Fibroblast of lung (primary cell): ENCODE results near the gene CSH2. TPM values are rescaled to one million over a fixed set of nuclear protein-coding genes. Genes with fewer than 3 reads are reported as not detected.
"Not testable (repeated sequence)": the region's sequence is repeated elsewhere in the genome, so short reads cannot be mapped to it uniquely, and the experiment has no call there.

Source experiments
- DNase-seq, 2 donors: peaks; one replicate each; pipeline versions ENCODE4 v3.0.0 to v3.0.0-alpha.2; 2010; ENCODE audit warnings: low read depth in 2 of 2
- H2AFZ ChIP-seq: 2 replicates; pipeline ENCODE4 v1.5.1; 2012; ENCODE audit warnings: low read length, control low read depth, inconsistent platforms
- H3K27ac ChIP-seq: 2 replicates; pipeline ENCODE4 v1.5.1; 2011; ENCODE audit warnings: low read length, control low read depth; ENCODE audit not compliant: insufficient read depth
- H3K27me3 ChIP-seq: 2 replicates; pipeline ENCODE4 v1.5.1; 2011; ENCODE audit warnings: mild to moderate bottlenecking, low read length; ENCODE audit not compliant: control insufficient read depth, insufficient read depth
- H3K36me3 ChIP-seq: 2 replicates; pipeline ENCODE4 v1.5.1; 2011; ENCODE audit warnings: low read length; ENCODE audit not compliant: control insufficient read depth, insufficient read depth
- H3K4me1 ChIP-seq: 2 replicates; pipeline ENCODE4 v1.5.1; 2011; ENCODE audit warnings: low read length; ENCODE audit not compliant: control insufficient read depth, insufficient read depth; ENCODE audit errors: extremely low read depth
- H3K4me2 ChIP-seq: 2 replicates; pipeline ENCODE4 v1.5.1; 2011; ENCODE audit warnings: low read length, control low read depth; ENCODE audit not compliant: insufficient read depth; ENCODE audit errors: extremely low read depth
- H3K4me3 ChIP-seq, 4 experiments: fragments of 200-600 bp in 1 of 4; sonication (generic) in 1 of 4; replicated peaks in 1 of 4; 2 replicates each; pipeline ENCODE4 v1.5.1; 2011 to 2016; ENCODE audit warnings: low read length in 4 of 4, low read depth in 3 of 4, mild to moderate bottlenecking in 3 of 4, control low read depth in 2 of 4, inconsistent platforms in 1 of 4, mixed read lengths in 1 of 4; ENCODE audit not compliant: insufficient read depth in 1 of 4; ENCODE audit errors: control extremely low read depth in 1 of 4
- H3K79me2 ChIP-seq: 2 replicates; pipeline ENCODE4 v1.5.1; 2012; ENCODE audit warnings: mild to moderate bottlenecking, low read length, inconsistent platforms; ENCODE audit not compliant: control insufficient read depth, insufficient read depth
- H3K9ac ChIP-seq: 2 replicates; pipeline ENCODE4 v1.5.1; 2011; ENCODE audit warnings: mild to moderate bottlenecking, low read length, control low read depth; ENCODE audit not compliant: insufficient read depth
- H3K9me3 ChIP-seq: 2 replicates; pipeline ENCODE4 v1.5.1; 2012; ENCODE audit warnings: low read depth, low read length; ENCODE audit not compliant: control insufficient read depth, insufficient read depth
- H4K20me1 ChIP-seq: 2 replicates; pipeline ENCODE4 v1.5.1; 2011; ENCODE audit warnings: low read length; ENCODE audit not compliant: control insufficient read depth, insufficient read depth; ENCODE audit errors: extremely low read depth
- EZH2 ChIP-seq: IDR thresholded peaks from 2 replicates; pipeline ENCODE4 v1.5.1; 2012; ENCODE audit warnings: low read length, control low read depth, mild to moderate bottlenecking; ENCODE audit errors: missing control alignments
- polyA minus RNA-seq: library from RNA; depleted of rRNA, polyadenylated mRNA; stranded (reverse); fragments of >200 nt; gene quantifications from 2 replicates; pipeline ENCODE4 v1.2.3, GENCODE V29; 2011; ENCODE audit warnings: low replicate concordance
- polyA plus RNA-seq, 2 donors: library from polyadenylated mRNA; depleted of rRNA in 1 of 2; stranded (reverse) in 1 of 2; unstranded in 1 of 2; fragments of >200 nt; gene quantifications; 2 replicates each; pipeline ENCODE4 v1.2.1, GENCODE V29; 2011 to 2012; ENCODE audit warnings: missing spikeins in 1 of 2
- total RNA-seq: library from RNA; depleted of rRNA; stranded (reverse); fragments of >200 nt; gene quantifications from 2 replicates; pipeline ENCODE4 v1.2.1, GENCODE V29; 2014
- TF ChIP-seq, protein P1 (sequence below), 2 donors: IDR thresholded peaks in 1 of 2; conservative IDR thresholded peaks in 1 of 2; 1 replicate in 1 of 2; 2 replicates in 1 of 2; pipeline ENCODE4 v1.5.1; 2011 to 2012; ENCODE audit warnings: low read length in 2 of 2, control low read depth in 1 of 2, inconsistent platforms in 1 of 2, low read depth in 1 of 2, mild to moderate bottlenecking in 1 of 2

Gene CSH2
- total RNA-seq (not detected in 2 replicates), polyA plus RNA-seq (not detected in 2 replicates), polyA minus RNA-seq (not detected in 2 replicates)
- not detected in 2 replicates for polyA plus RNA-seq (2012)

DNA sequence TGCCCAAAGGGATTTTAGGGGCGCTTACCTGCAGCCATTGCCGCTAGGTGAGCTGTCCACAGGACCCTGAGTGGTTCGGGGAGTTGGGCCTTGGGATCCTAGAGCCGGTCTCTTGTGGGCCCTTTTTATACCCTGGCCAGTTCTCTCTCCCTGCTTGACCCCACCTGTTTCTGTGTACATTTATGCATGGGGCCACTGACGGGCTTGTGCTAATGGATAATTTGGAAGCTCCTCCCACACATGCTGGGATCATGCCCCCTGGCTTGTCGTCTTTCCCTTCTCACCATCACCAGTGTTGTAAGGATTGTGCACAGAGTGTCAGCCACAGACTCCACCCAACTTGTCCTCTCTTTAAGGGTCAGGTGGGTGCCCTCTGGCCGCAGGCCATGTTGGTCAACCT, at the start of gene CSH2:
Gene CSH2 (minus strand): TSS at position 101 of the 400 bp plus-strand sequence. CDS start 63 bp downstream, at position 38.
- H3K27ac ChIP-seq, H3K4me2 ChIP-seq, H3K4me3 ChIP-seq, H3K27me3 ChIP-seq, H4K20me1 ChIP-seq, H3K9me3 ChIP-seq, H2AFZ ChIP-seq, H3K9ac ChIP-seq, H3K4me1 ChIP-seq, H3K79me2 ChIP-seq, H3K36me3 ChIP-seq, DNase-seq: not testable (repeated sequence)

DNA sequence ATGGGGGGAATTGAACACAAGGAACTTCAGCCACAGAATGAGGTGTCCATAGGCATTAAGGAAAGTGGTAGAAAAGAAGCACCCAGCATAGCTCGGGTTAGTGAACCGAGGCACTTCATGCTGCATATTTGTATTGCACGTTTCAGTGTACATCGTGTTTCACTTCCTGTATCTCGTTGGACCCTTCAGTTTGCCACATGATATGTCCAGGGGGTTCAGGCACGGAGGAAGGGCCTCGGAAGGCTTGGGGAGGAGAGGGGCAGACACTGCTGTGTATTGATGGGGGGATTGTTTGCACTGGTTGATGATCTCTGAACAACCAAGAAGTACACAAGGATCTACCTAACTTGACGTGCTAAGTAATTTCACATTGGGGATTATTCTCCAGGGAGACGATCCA, 48.9 kb upstream of the CSH2 start:
- H3K79me2 ChIP-seq = not testable (repeated sequence)

DNA sequence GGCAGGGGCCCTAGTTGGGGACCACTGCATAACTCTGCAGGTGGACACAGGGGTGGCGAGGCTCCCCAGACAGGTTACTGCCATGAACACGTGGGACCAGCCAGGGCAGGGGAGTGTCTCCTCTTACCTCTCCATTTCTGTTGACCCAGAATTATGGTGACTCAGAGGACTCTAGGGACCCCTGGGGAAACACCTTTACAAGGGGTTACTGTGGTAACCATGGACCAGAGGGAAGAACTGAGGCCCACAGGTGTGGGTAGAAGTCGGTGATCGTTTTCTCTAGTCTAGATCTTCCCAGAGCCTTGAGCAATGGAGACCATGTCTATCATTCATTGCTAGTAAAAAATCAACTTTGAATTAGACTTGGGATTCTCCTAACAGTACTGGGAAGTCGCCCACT, 47.3 kb upstream of the CSH2 start:
- not testable (repeated sequence) for H4K20me1 ChIP-seq, H3K9ac ChIP-seq, H3K27me3 ChIP-seq, H3K27ac ChIP-seq, H3K79me2 ChIP-seq, H2AFZ ChIP-seq, H3K4me2 ChIP-seq, DNase-seq, H3K4me3 ChIP-seq, H3K4me1 ChIP-seq, H3K9me3 ChIP-seq, H3K36me3 ChIP-seq

More for the DNA sequence above, 48.9 kb upstream of the CSH2 start:
- not testable (repeated sequence) for DNase-seq, H3K9me3 ChIP-seq, H3K4me3 ChIP-seq, H3K27me3 ChIP-seq, H3K4me2 ChIP-seq, H3K4me1 ChIP-seq, H2AFZ ChIP-seq, H3K36me3 ChIP-seq, H3K27ac ChIP-seq, H4K20me1 ChIP-seq, H3K9ac ChIP-seq

DNA sequence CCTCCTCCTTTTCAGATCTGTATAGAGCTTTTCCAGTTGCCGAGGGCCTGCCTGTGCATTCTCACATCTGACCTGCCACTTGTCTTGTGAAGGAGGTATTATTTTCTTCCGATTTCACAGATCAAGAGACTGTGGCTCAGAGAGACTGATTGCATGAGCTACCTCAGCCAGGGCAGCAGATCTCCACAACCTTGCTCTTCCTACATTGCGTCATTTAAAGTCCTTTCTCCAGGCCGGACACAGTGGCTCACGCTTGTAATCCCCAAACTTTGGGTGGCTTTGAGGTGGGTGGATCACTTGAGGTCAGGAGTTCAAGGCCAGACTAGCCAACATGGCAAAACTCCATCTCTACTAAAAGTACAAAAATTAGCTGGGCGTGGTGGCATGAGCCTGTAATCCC, 46.6 kb upstream of the CSH2 start:
- H3K4me2 ChIP-seq, H3K27ac ChIP-seq, H3K27me3 ChIP-seq, H3K9ac ChIP-seq, H3K4me3 ChIP-seq, H3K36me3 ChIP-seq, H2AFZ ChIP-seq, H3K4me1 ChIP-seq, H3K9me3 ChIP-seq, H4K20me1 ChIP-seq, H3K79me2 ChIP-seq, DNase-seq: not testable (repeated sequence)

DNA sequence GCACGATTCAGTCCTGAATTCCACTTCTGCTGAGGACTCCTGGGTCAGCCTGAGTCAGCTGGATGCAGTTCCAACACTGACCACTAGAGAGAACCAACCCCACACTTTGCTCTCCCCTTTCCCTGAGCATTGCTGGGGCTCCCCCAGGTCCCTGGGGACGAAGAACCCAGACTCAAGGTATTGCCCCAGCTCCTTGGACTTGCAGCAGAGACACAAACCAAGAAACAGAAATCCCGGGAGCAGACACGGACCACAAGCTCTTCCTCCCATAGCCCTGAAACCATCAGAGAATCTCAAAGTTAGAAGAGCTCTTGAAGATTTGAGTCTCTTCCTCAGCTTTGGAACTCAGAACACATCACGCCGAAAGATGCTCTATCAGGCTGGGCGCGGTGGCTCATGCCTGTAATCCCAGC, 45.8 kb upstream of the CSH2 start:
- H3K27ac ChIP-seq = no peak overlapping the region
- no peaks in the 10 kb centered on the region for H3K9me3 ChIP-seq
- peaks cover 6% of the 10 kb centered on the region for H3K27me3 ChIP-seq
- no peaks in the 10 kb centered on the region for H4K20me1 ChIP-seq
- H3K36me3 ChIP-seq = no peaks in the 10 kb centered on the region
- no peaks in the 10 kb centered on the region for H3K79me2 ChIP-seq
- no peaks in the 10 kb centered on the region for H3K4me1 ChIP-seq
- no peak overlapping the region for H3K4me3 ChIP-seq
- TF ChIP-seq, protein P1, sequence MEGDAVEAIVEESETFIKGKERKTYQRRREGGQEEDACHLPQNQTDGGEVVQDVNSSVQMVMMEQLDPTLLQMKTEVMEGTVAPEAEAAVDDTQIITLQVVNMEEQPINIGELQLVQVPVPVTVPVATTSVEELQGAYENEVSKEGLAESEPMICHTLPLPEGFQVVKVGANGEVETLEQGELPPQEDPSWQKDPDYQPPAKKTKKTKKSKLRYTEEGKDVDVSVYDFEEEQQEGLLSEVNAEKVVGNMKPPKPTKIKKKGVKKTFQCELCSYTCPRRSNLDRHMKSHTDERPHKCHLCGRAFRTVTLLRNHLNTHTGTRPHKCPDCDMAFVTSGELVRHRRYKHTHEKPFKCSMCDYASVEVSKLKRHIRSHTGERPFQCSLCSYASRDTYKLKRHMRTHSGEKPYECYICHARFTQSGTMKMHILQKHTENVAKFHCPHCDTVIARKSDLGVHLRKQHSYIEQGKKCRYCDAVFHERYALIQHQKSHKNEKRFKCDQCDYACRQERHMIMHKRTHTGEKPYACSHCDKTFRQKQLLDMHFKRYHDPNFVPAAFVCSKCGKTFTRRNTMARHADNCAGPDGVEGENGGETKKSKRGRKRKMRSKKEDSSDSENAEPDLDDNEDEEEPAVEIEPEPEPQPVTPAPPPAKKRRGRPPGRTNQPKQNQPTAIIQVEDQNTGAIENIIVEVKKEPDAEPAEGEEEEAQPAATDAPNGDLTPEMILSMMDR (conservative IDR thresholded peaks at IDR 0.05 in 1 of 2, IDR thresholded peaks at IDR 0.05 in 1 of 2; ENCODE audit: low read depth in 1 of 2, low read length in 2 of 2) = peak; percentile 97
- no peak for TF ChIP-seq EZH2
- peak; percentile 29 to 49 for DNase-seq
- H2AFZ ChIP-seq = no peak overlapping the region
- no peak overlapping the region for H3K4me2 ChIP-seq
- H3K9ac ChIP-seq = no peak overlapping the region

DNA sequence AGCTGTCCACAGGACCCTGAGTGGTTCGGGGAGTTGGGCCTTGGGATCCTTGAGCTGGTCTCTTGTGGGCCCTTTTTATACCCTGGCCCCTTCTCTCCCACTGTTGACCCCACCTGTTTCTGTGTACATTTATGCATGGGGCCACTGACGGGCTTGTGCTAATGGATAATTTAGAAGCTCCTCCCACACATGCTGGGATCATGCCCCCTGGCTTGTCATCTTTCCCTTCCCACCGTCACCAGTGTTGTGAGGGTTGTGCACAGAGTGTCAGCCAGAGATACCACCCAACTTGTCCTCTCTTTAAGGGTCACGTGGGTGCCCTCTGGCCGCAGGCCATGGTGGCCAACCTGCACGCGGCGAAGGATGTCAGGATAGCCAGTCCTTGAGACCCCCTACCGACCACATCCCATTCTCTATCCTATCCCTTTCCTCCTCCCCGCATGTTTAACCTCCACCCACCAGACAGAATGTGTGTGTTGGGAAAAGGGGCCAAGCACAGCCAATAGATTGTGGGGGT, 45.4 kb upstream of the CSH2 start, which contains the start of gene GH1:
Gene GH1 (minus strand): TSS at position 51 of the 517 bp plus-strand sequence. CDS start 63 bp downstream, outside the sequence.
- not testable (repeated sequence) for H3K27me3 ChIP-seq, H3K4me2 ChIP-seq, H3K9me3 ChIP-seq, H3K4me1 ChIP-seq, H3K27ac ChIP-seq, DNase-seq, H4K20me1 ChIP-seq, H3K4me3 ChIP-seq, H3K79me2 ChIP-seq, H2AFZ ChIP-seq, H3K9ac ChIP-seq, H3K36me3 ChIP-seq
